Peyer's patch (tissue), 4 donors: Measurements from ENCODE around the gene NRN1L. TPM values are rescaled to one million over a fixed set of nuclear protein-coding genes. Genes with fewer than 3 reads are reported as not detected.

Experiments used
- DNase-seq, 3 donors: peaks; one replicate each; pipeline ENCODE4 v3.0.0-alpha.2; 2017 to 2019
- H3K27ac ChIP-seq, 4 donors: fragments of 200-600 bp; sonication (generic); one replicate each; pipeline ENCODE4 v1.5.1; 2016 to 2019
- H3K27me3 ChIP-seq, 2 donors: fragments of 200-600 bp; sonication (generic); one replicate each; pipeline ENCODE4 v1.5.1; 2019
- H3K36me3 ChIP-seq, 3 donors: fragments of 200-600 bp; sonication (generic); one replicate each; pipeline ENCODE4 v1.5.1; 2016 to 2019
- H3K4me1 ChIP-seq, 4 donors: fragments of 200-600 bp; sonication (generic); one replicate each; pipeline ENCODE4 v1.5.1; 2016 to 2019
- H3K4me3 ChIP-seq, 4 donors: fragments of 200-600 bp; sonication (generic); 1 replicate in 3 of 4; 2 replicates in 1 of 4; pipeline ENCODE4 v1.5.1; 2016 to 2019; ENCODE audit warnings: mild to moderate bottlenecking in 1 of 4
- H3K9me3 ChIP-seq, 4 donors: fragments of 200-600 bp; sonication (generic); one replicate each; pipeline ENCODE4 v1.5.1; 2016 to 2019; ENCODE audit warnings: mild to moderate bottlenecking in 1 of 4
- POLR2A ChIP-seq, 2 donors: fragments of 450-650 bp; IDR thresholded peaks; one replicate each; pipeline ENCODE4 v1.5.1; 2017; ENCODE audit warnings: antibody characterized with exemption in 2 of 2, mild to moderate bottlenecking in 2 of 2, moderate library complexity in 2 of 2
- total RNA-seq, 4 donors: library from RNA; depleted of rRNA; stranded (reverse); fragments of >200 nt; gene quantifications; one replicate each; pipeline ENCODE4 v1.1.0, GENCODE V29; 2016
- TF ChIP-seq, protein P1 (sequence below), 6 experiments: fragments of 450-650 bp in 4 of 6; fragments of 200-600 bp in 2 of 6; sonication (generic) in 1 of 6; IDR thresholded peaks; one replicate each; pipeline ENCODE4 v1.5.1; 2017 to 2019; ENCODE audit warnings: antibody characterized with exemption in 6 of 6, mild to moderate bottlenecking in 3 of 6, moderate library complexity in 1 of 6

NRN1L gene
- total RNA-seq, 4 donors from 2014 or later, result 10.0 TPM; not detected in 3

DNA sequence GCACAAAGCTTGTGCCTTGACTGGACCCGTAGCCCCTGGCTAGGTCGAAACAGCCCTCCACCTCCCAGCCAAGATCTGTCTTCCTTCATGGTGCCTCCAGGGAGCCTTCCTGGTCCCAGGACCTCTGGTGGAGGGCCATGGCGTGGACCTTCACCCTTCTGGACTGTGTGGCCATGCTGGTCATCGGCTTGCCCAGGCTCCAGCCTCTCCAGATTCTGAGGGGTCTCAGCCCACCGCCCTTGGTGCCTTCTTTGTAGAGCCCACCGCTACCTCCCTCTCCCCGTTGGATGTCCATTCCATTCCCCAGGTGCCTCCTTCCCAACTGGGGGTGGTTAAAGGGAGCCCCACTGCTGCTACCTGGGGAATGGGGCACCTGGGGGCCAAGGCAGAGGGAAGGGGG, 43.5 kb downstream of the NRN1L start:
- no peak for TF ChIP-seq POLR2A (IDR thresholded peaks at IDR 0.05)
- TF ChIP-seq, protein P1, sequence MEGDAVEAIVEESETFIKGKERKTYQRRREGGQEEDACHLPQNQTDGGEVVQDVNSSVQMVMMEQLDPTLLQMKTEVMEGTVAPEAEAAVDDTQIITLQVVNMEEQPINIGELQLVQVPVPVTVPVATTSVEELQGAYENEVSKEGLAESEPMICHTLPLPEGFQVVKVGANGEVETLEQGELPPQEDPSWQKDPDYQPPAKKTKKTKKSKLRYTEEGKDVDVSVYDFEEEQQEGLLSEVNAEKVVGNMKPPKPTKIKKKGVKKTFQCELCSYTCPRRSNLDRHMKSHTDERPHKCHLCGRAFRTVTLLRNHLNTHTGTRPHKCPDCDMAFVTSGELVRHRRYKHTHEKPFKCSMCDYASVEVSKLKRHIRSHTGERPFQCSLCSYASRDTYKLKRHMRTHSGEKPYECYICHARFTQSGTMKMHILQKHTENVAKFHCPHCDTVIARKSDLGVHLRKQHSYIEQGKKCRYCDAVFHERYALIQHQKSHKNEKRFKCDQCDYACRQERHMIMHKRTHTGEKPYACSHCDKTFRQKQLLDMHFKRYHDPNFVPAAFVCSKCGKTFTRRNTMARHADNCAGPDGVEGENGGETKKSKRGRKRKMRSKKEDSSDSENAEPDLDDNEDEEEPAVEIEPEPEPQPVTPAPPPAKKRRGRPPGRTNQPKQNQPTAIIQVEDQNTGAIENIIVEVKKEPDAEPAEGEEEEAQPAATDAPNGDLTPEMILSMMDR (IDR thresholded peaks at IDR 0.05), result no peak
- no peak for DNase-seq
- H3K36me3 ChIP-seq, result peaks cover 0 to 61% (median 0%) of the 10 kb centered on the region in 3 donors

DNA sequence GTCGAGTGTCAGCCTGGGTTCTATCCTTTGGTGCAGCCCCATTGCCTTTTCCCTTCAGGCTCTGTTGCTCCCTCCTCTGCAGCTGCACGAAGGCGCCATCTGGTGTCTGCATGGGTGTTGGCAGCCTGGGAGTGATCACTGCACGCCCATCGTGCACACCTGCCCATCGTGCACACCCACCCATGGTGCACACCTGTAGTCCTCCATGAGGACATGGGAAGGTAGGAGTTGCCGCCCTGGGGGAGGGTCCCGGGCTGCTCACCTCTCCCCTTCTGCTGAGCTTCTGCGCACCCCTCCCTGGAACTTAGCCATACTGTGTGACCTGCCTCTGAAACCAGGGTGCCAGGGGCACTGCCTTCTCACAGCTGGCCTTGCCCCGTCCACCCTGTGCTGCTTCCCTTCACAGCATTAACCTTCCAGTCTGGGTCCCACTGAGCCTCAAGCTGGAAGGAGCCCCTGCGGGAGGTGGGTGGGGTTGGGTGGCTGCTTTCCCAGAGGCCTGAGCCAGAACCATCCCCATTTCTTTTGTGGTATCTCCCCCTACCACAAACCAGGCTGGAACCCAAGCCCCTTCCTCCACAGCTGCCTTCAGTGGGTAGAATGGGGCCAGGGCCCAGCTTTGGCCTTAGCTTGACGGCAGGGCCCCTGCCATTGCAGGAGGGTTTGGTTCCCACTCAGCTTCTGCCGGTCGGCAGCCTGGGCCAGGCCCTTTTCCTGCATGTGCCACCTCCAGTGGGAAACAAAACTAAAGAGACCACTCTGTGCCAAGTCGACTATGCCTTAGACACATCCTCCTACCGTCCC, 44.1 kb downstream of the NRN1L start:
- Histone ChIP-seq H3K27me3 (no peaks in the 10 kb centered on the region), H3K27ac (no peak overlapping the region), H3K4me1 (peaks cover 0 to 4% (median 0%) of the 10 kb centered on the region in 4 donors), H3K4me3 (no peak overlapping the region), H3K36me3 (peaks cover 0 to 63% (median 0%) of the 10 kb centered on the region in 3 donors), H3K9me3 (no peaks in the 10 kb centered on the region)
- peak; percentile 66 to 88 (median 82) for DNase-seq
- TF ChIP-seq POLR2A (IDR thresholded peaks at IDR 0.05), result no peak
- TF ChIP-seq, protein P1 (IDR thresholded peaks at IDR 0.05), result peak; percentile 67 to 92 (median 90)

More for the DNA sequence above, 43.5 kb downstream of the NRN1L start:
- no peaks in the 10 kb centered on the region for H3K9me3 ChIP-seq
- H3K27me3 ChIP-seq, result no peaks in the 10 kb centered on the region
- H3K4me1 ChIP-seq, result peaks cover 0 to 4% (median 0%) of the 10 kb centered on the region in 4 donors
- no peak overlapping the region for H3K4me3 ChIP-seq
- no peak overlapping the region for H3K27ac ChIP-seq

DNA sequence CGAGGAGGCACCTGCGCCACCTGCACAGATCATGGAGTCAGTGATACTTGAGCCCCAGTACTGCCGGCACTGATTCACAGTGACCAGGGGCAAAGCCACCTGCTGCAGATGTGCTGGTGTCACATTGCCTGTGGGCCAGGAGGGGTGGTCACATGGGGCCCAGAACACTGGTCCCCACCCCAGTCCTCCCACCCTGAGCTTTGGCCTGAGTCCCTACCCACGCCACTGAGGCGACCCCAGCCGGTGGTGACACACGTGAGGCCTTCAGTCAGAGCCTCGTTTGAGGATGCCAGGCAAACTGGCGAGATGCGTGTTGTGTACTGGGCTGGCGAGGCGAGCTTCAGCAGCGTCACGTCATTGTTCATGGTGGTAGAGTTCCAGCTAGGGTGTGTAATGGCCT, 45.5 kb downstream of the NRN1L start:
- no peaks in the 10 kb centered on the region for H3K9me3 ChIP-seq
- no peak overlapping the region for H3K4me3 ChIP-seq
- H3K4me1 ChIP-seq, result peaks cover 0 to 10% (median 6%) of the 10 kb centered on the region in 4 donors
- H3K36me3 ChIP-seq, result peaks cover 0 to 70% (median 0%) of the 10 kb centered on the region in 3 donors
- DNase-seq, result no peak
- no peaks in the 10 kb centered on the region for H3K27me3 ChIP-seq
- TF ChIP-seq, protein P1 (IDR thresholded peaks at IDR 0.05), result no peak
- no peak for TF ChIP-seq POLR2A (IDR thresholded peaks at IDR 0.05)
- H3K27ac ChIP-seq, result no peak overlapping the region

DNA sequence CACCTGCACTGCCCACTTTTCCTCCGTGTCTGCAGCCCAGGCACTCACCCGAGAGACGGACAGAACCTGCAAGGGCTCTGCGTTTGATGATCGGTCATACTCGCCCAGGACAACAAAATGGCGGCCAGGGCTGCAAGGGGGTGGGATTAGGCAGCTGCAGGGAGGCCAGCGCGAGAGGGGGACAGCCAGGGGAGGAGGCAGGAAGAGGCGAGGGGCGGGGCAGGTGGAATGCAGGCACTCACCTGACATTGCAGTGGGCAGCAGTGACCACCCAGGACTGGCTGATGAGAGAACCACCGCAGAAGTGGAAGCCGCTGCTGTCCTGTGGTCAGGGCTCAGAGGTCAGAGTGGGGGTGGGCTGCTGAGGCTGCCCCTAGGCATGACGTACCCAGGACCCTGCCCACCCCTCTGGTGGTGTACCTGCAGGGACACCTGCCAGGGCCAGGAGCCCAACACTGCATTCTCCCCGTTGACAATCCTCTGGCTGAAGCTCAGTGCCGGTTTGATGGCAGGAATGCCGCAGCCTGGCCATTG, 46.1 kb downstream of the NRN1L start:
- Histone ChIP-seq H3K4me1 (peaks cover 0 to 11% (median 8%) of the 10 kb centered on the region in 4 donors), H3K4me3 (no peak overlapping the region), H3K27ac (no peak overlapping the region)

DNA sequence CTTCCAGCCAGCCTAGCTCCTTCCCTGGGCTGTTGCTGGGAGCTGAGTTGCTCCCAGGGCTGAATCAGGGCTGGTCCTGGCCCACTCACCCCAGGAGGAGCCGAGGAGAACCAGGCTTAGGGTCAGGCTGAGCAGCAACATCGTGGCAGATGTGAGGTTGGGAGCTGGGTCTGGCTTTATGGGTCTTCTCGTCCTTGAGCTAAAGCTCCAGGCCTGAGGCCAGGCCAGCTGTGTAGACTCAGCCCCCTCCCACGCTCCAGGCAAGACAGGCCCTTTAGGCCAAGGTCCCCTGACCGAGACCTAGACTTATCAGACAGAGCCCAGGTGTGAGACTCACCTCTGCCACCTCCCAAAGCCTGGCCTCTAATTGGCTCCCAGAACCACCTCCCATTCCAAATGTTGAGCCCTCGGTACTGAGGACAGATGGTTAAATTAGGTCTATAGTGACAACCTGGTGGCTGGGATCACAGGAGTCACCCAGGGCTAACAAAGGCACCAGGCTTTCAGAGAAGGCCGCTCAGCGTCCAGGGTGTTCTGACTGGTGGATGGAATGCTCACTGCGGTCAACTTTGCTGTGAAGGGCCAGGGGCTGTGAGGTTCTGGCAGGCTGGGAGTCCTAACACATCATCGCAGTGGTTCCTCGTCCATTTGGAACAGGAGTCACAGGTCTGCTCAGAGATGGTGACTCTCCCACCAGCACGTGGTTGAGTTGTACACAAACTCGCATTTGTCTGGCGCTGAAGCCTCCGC, 47.2 kb downstream of the NRN1L start, which contains the start of gene CTRL:
Gene CTRL, minus strand, starts transcription at position 151 of the 750 bp plus-strand sequence. Its CDS starts 10 bp downstream, at position 141.
- Histone ChIP-seq H3K27ac (no peak within 1 kb of the TSS), H3K4me1 (peaks cover 0 to 11% (median 8%) of the 10 kb centered on the region in 4 donors)

More for the DNA sequence above, 46.1 kb downstream of the NRN1L start:
- Histone ChIP-seq H3K27me3 (no peaks in the 10 kb centered on the region), H3K36me3 (peaks cover 0 to 70% (median 0%) of the 10 kb centered on the region in 3 donors), H3K9me3 (no peaks in the 10 kb centered on the region)
- TF ChIP-seq, protein P1 (IDR thresholded peaks at IDR 0.05), result no peak
- TF ChIP-seq POLR2A (IDR thresholded peaks at IDR 0.05), result no peak
- DNase-seq, result no peak

More for the DNA sequence above, 47.2 kb downstream of the NRN1L start, which contains the start of gene CTRL:
- no peaks in the 10 kb centered on the region for H3K27me3 ChIP-seq
- H3K9me3 ChIP-seq, result no peaks in the 10 kb centered on the region
- no peak within 1 kb of the TSS for H3K4me3 ChIP-seq
- no peak for DNase-seq
- TF ChIP-seq, protein P1 (IDR thresholded peaks at IDR 0.05), result no peak
- no peak for TF ChIP-seq POLR2A (IDR thresholded peaks at IDR 0.05)
- H3K36me3 ChIP-seq, result peaks cover 0 to 70% (median 0%) of the 10 kb centered on the region in 3 donors
